Measurements from ENCODE around the gene GGTLC1. TPM values are rescaled to one million over a fixed set of nuclear protein-coding genes. Genes with fewer than 3 reads are reported as not detected.

GGTLC1 gene
- total RNA-seq, 2 experiments from 2014 or later, result not detected

- no peak for ATAC-seq
- CTCF ChIA-PET, result interaction anchor here (0.9 to 1.5 kb wide), 2 partner anchors 33 to 130 kb away, joined by 3 read pairs; no protein-coding TSS in a partner anchor
- no peak for DNase-seq
- Mint-ChIP-seq H3K27me3 (peaks cover 9% of the 10 kb centered on the region), H3K27ac (no peak overlapping the region), H3K9me3 (ENCODE audit: low read depth) (no peaks in the 10 kb centered on the region), H3K4me1 (no peaks in the 10 kb centered on the region), H3K36me3 (no peaks in the 10 kb centered on the region), H3K4me3 (no peak overlapping the region)
These were observed 18.5 kb downstream of the GGTLC1 start for GRCh38 chr20:23970049-23970448.

- H3K9me3 Mint-ChIP-seq (ENCODE audit: low read depth), result peaks cover 5% of the 10 kb centered on the region
- ATAC-seq, result no peak
- CTCF ChIA-PET, result no interaction called here
These were observed 21.0 kb downstream of the GGTLC1 start for GRCh38 chr20:23967616-23967979.

GRCh38 chr20:23966927-23967615 lies 21.5 kb downstream of the GGTLC1 start:
- ATAC-seq (no peak), DNase-seq (no peak)
- H3K9me3 Mint-ChIP-seq (ENCODE audit: low read depth), result peaks cover 5% of the 10 kb centered on the region
- H3K4me1 Mint-ChIP-seq, result no peaks in the 10 kb centered on the region
- H3K27me3 Mint-ChIP-seq, result peaks cover 16% of the 10 kb centered on the region
- no peak overlapping the region for H3K4me3 Mint-ChIP-seq
- no peak overlapping the region for H3K27ac Mint-ChIP-seq
- CTCF ChIA-PET, result interaction anchor here (1.9 kb wide), 1 partner anchor 16 kb away, joined by 4 read pairs; no protein-coding TSS in a partner anchor
- peaks cover 2% of the 10 kb centered on the region for H3K36me3 Mint-ChIP-seq

More at GRCh38 chr20:23967616-23967979, 21.0 kb downstream of the GGTLC1 start:
- Mint-ChIP-seq H3K27me3 (peaks cover 12% of the 10 kb centered on the region), H3K27ac (no peak overlapping the region), H3K36me3 (peaks cover 2% of the 10 kb centered on the region), H3K4me1 (no peaks in the 10 kb centered on the region), H3K4me3 (no peak overlapping the region)
- no peak for DNase-seq

GRCh38 chr20:23966298-23966697 lies 22.3 kb downstream of the GGTLC1 start:
- Mint-ChIP-seq H3K27me3 (peaks cover 20% of the 10 kb centered on the region), H3K9me3 (ENCODE audit: low read depth) (peaks cover 5% of the 10 kb centered on the region), H3K36me3 (peaks cover 2% of the 10 kb centered on the region), H3K27ac (no peak overlapping the region), H3K4me3 (no peak overlapping the region), H3K4me1 (no peaks in the 10 kb centered on the region)
- DNase-seq (no peak), ATAC-seq (no peak)
- CTCF ChIA-PET, result interaction anchor here (1.9 kb wide), 1 partner anchor 15 kb away, joined by 4 read pairs; no protein-coding TSS in a partner anchor

GRCh38 chr20:23963941-23964340 lies 24.6 kb downstream of the GGTLC1 start:
- DNase-seq (no peak), ATAC-seq (no peak)
- CTCF ChIA-PET, result no interaction called here
- peaks cover 28% of the 10 kb centered on the region for H3K27me3 Mint-ChIP-seq
- no peak overlapping the region for H3K27ac Mint-ChIP-seq
- peaks cover 5% of the 10 kb centered on the region for H3K9me3 Mint-ChIP-seq (ENCODE audit: low read depth)
- H3K36me3 Mint-ChIP-seq, result peaks cover 2% of the 10 kb centered on the region
- H3K4me1 Mint-ChIP-seq, result no peaks in the 10 kb centered on the region
- no peak overlapping the region for H3K4me3 Mint-ChIP-seq

DNA sequence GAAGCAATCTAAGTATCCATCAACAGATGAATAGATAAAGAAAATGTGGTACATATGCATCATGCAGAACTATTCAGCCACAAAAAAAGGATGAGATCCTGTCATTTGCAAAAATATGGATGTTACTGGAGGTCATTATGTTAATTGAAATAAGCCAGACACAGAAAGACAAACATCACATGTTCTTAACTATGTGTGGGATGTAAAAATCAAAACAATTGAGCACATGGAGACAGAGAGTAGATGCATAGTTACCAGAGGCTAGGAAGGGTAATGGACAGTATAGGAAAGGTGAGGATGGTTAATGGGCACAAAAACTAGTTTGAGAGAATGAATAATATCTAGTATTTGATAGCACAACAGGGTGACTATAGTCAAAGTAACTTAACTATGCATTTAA lies 26.3 kb downstream of the GGTLC1 start:
- CTCF ChIA-PET, result no interaction called here
- ATAC-seq (no peak), DNase-seq (no peak)
- Mint-ChIP-seq H3K4me3 (no peak overlapping the region), H3K36me3 (peaks cover 2% of the 10 kb centered on the region), H3K27ac (no peak overlapping the region), H3K4me1 (no peaks in the 10 kb centered on the region), H3K9me3 (ENCODE audit: low read depth) (peaks cover 5% of the 10 kb centered on the region), H3K27me3 (peaks cover 25% of the 10 kb centered on the region)

GRCh38 chr20:23959054-23959453 lies 29.5 kb downstream of the GGTLC1 start:
- ATAC-seq (no peak), DNase-seq (no peak)
- no peaks in the 10 kb centered on the region for H3K4me1 Mint-ChIP-seq
- peaks cover 4% of the 10 kb centered on the region for H3K9me3 Mint-ChIP-seq (ENCODE audit: low read depth)
- CTCF ChIA-PET, result no interaction called here
- peaks cover 2% of the 10 kb centered on the region for H3K36me3 Mint-ChIP-seq
- no peak overlapping the region for H3K4me3 Mint-ChIP-seq
- H3K27ac Mint-ChIP-seq, result no peak overlapping the region
- peaks cover 19% of the 10 kb centered on the region for H3K27me3 Mint-ChIP-seq

GRCh38 chr20:23955896-23956295 lies 32.7 kb downstream of the GGTLC1 start:
- Mint-ChIP-seq H3K9me3 (ENCODE audit: low read depth) (no peaks in the 10 kb centered on the region), H3K27me3 (peaks cover 8% of the 10 kb centered on the region), H3K4me1 (no peaks in the 10 kb centered on the region), H3K4me3 (no peak overlapping the region), H3K27ac (no peak overlapping the region), H3K36me3 (no peaks in the 10 kb centered on the region)
- ATAC-seq (no peak), DNase-seq (no peak)
- CTCF ChIA-PET, result no interaction called here

DNA sequence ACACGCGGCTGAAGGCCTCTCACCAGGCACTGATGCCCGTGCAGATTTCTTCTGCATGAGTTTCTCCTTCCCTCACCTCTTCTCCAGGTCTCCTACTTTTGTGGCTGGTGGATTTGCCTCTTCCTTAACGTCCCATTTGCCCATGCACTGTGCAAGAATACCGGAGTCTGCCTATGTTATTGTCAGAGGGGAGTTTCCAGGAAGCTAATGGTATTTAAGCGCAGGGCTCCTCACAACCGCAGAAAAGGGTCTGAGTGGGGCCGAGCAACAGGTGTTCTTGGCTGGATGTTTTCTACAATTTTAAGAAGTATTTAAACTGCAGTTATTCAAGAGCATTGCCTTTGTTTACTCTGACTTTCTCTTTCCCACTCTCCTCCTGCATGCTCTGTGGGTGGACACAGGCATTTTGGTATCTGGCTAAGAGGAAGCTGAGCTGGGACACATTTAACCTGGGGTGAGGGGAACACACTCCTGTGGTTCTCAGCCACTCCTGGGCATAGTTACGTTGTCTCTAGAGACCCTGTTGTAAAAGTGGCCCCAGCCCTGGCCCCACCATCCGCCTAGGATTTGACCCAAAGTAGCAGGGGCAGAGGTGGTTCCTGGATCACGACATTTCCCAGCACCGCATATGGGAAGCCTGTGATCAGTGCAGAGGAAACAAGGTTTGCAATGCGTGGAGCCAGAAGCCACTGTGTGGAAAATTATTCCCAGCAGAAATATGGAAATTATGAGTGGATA lies 34.4 kb downstream of the GGTLC1 start:
- no peak overlapping the region for H3K27ac Mint-ChIP-seq
- H3K4me1 Mint-ChIP-seq, result no peaks in the 10 kb centered on the region
- no peaks in the 10 kb centered on the region for H3K36me3 Mint-ChIP-seq
- DNase-seq (no peak), ATAC-seq (no peak)
- CTCF ChIA-PET, result no interaction called here
- no peaks in the 10 kb centered on the region for H3K9me3 Mint-ChIP-seq (ENCODE audit: low read depth)
- H3K4me3 Mint-ChIP-seq, result no peak overlapping the region
- H3K27me3 Mint-ChIP-seq, result peaks cover 2% of the 10 kb centered on the region

DNA sequence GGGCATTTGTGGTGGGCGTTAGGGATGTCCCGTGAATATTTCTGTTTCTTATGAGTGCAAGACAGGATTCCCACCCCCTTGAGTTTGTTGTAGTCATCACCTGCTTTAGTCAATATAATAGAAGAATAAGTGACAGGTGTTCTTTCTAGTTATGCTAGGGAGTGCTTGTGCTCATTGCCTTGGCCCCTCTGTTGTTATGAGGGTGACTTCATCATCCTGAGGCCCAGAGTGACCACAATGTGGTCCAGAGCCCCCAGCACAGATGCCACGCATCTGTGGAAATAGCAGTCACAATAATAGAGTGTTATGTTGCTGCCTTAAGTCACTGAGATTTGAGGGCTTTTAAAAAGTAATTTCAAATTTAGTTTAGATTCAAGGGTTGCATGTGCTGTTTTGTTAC lies 42.4 kb downstream of the GGTLC1 start:
- H3K27ac Mint-ChIP-seq, result no peak overlapping the region
- H3K4me1 Mint-ChIP-seq, result no peaks in the 10 kb centered on the region
- no peak overlapping the region for H3K4me3 Mint-ChIP-seq
- H3K9me3 Mint-ChIP-seq (ENCODE audit: low read depth), result no peaks in the 10 kb centered on the region
- H3K36me3 Mint-ChIP-seq, result no peaks in the 10 kb centered on the region
- no peak for ATAC-seq
- DNase-seq, result no peak
- H3K27me3 Mint-ChIP-seq, result peaks cover 3% of the 10 kb centered on the region
- CTCF ChIA-PET, result no interaction called here

DNA sequence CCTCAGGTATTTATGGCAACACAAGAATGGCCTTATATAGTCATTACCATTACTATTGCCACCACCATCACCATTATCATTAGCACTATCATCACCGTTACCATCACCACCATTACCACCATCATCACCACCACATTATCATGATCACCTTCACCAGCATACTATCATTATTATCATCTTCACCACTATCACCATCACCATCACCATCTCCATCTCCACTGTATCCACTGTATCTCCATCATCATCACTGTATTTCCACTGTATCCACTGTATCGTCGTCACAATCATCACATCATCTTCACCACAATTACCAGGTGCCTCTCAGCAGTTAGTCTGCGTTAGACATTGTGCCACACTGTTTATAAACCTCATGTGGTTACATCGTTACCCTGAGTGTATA lies 45.3 kb downstream of the GGTLC1 start:
- DNase-seq, result no peak
- H3K27me3 Mint-ChIP-seq, result peaks cover 3% of the 10 kb centered on the region
- no peak for ATAC-seq
- H3K4me3 Mint-ChIP-seq, result no peak overlapping the region
- no peaks in the 10 kb centered on the region for H3K4me1 Mint-ChIP-seq
- CTCF ChIA-PET, result no interaction called here
- H3K36me3 Mint-ChIP-seq, result no peaks in the 10 kb centered on the region
- no peaks in the 10 kb centered on the region for H3K9me3 Mint-ChIP-seq (ENCODE audit: low read depth)
- H3K27ac Mint-ChIP-seq, result no peak overlapping the region

DNA sequence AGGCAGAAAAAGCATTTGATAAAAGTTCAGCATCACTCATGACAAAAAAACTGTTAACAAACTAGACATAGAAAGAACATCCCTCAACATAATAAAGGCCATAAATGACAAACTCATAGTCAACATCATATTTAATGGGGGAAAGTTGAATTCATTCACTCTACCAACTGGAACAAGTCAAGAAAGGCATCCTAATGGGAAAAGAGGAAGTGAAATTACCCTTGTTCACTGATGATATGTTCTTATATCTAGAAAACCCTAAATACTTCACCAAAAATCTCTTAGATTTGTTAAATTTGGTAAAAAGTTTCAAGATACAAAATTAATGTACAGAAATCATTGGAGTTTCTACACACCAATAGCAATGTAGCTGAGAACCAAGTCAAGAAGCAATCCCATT lies 48.9 kb downstream of the GGTLC1 start:
- Mint-ChIP-seq H3K4me3 (no peak overlapping the region), H3K27ac (no peak overlapping the region), H3K9me3 (ENCODE audit: low read depth) (no peaks in the 10 kb centered on the region), H3K27me3 (peaks cover 4% of the 10 kb centered on the region), H3K4me1 (no peaks in the 10 kb centered on the region), H3K36me3 (no peaks in the 10 kb centered on the region)
- no peak for DNase-seq
- ATAC-seq, result no peak
- CTCF ChIA-PET, result no interaction called here

DNA sequence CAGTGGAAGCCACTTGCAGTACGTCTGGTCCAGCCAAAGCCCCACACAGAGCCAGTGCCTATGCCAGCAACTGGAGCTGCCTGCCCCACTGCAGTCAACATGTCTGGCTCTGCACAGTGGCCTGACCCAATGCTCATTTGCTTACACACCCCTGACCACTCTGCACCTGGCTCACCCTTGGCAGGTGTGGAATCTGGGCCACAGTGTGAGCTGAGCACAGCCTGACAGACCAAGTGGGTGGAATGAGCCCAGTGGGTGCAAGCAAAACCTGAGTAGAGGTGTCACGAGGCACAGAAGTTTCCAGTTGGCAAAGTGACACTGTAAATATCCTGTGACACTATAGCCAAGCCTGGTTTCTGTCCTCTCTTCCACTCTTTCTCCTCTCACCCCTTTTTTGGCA lies 49.5 kb downstream of the GGTLC1 start:
- Mint-ChIP-seq H3K27ac (no peak overlapping the region), H3K4me3 (no peak overlapping the region), H3K27me3 (peaks cover 8% of the 10 kb centered on the region), H3K9me3 (ENCODE audit: low read depth) (no peaks in the 10 kb centered on the region), H3K36me3 (no peaks in the 10 kb centered on the region), H3K4me1 (no peaks in the 10 kb centered on the region)
- CTCF ChIA-PET, result interaction anchor here (1.5 to 2.7 kb wide), 3 partner anchors 12 to 228 kb away, joined by 4 to 25 read pairs (median 5); no protein-coding TSS in a partner anchor
- DNase-seq (no peak), ATAC-seq (no peak)

DNA sequence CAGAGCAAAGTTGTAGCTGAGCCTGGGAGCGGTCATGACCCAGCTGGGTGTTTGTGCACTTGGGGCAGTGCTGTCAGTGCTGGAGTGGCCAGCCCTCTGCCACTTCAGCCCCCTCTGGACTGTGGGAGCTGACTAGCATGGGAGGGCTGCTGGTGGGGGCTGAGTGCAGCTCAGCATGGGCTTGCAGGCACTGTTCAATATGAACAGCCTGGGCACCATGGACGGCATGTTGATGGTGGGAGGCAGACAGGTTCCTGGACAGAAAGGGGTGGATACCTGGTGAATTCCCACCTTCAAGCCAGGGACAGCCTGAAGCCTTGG lies 50.5 kb downstream of the GGTLC1 start:
- Mint-ChIP-seq H3K27ac (no peak overlapping the region), H3K9me3 (ENCODE audit: low read depth) (no peaks in the 10 kb centered on the region)
- ATAC-seq, result no peak

More for the DNA sequence above, 50.5 kb downstream of the GGTLC1 start:
- Mint-ChIP-seq H3K27me3 (peaks cover 8% of the 10 kb centered on the region), H3K4me3 (no peak overlapping the region), H3K36me3 (no peaks in the 10 kb centered on the region), H3K4me1 (no peaks in the 10 kb centered on the region)
- CTCF ChIA-PET, result interaction anchor here (0.8 to 2.7 kb wide), 10 partner anchors 13 to 980 kb away, joined by 3 to 25 read pairs (median 4); no protein-coding TSS in a partner anchor
- DNase-seq, result no peak

All from activated CD8-positive, alpha-beta memory T cell treated with anti-CD3 and anti-CD28 coated beads, Interleukin-2, amount 10 ng/mL, durations not matched to agents 7 days and 5 days (primary cell).